Measurements from ENCODE around the gene NPPA.

DNA sequence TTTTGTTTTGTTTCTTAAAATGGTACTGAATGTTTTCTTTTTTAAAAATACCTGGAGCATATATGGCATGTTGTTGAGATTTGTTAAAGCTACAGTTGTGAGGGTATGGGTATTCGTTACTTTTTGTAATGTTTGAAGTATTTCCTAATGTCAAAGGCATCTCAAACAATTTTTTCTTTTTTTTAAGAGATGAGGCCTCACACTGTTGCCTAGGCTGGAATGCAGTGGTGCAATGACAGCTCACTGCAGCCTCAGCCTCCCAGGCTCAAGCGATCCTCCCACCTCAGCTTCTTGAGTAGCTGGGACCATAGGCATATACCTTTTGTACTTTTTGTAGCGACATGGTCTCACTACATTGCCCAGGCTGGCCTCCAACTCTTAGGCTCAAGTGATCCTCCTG lies 25.5 kb downstream of the NPPA start:
- TF ChIP-seq, protein P1, sequence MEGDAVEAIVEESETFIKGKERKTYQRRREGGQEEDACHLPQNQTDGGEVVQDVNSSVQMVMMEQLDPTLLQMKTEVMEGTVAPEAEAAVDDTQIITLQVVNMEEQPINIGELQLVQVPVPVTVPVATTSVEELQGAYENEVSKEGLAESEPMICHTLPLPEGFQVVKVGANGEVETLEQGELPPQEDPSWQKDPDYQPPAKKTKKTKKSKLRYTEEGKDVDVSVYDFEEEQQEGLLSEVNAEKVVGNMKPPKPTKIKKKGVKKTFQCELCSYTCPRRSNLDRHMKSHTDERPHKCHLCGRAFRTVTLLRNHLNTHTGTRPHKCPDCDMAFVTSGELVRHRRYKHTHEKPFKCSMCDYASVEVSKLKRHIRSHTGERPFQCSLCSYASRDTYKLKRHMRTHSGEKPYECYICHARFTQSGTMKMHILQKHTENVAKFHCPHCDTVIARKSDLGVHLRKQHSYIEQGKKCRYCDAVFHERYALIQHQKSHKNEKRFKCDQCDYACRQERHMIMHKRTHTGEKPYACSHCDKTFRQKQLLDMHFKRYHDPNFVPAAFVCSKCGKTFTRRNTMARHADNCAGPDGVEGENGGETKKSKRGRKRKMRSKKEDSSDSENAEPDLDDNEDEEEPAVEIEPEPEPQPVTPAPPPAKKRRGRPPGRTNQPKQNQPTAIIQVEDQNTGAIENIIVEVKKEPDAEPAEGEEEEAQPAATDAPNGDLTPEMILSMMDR (IDR thresholded peaks at IDR 0.05) = no peak
- no peak for TF ChIP-seq POLR2A (IDR thresholded peaks at IDR 0.05)
